Lower leg skin (tissue), 4 donors: ENCODE results near the gene AGPAT1. TPM values are rescaled to one million over a fixed set of nuclear protein-coding genes. Genes with fewer than 3 reads are reported as not detected.

Experiments
- DNase-seq, 2 donors: peaks; one replicate each; pipeline ENCODE4 v3.0.0-alpha.2; 2019; ENCODE audit warnings: low spot score in 2 of 2
- H3K4me3 ChIP-seq: fragments of 200-600 bp; sonication (generic); 2 replicates; pipeline ENCODE4 v1.5.1; 2017; ENCODE audit warnings: mild to moderate bottlenecking, low read depth; ENCODE audit not compliant: poor library complexity, severe bottlenecking
- CTCF ChIP-seq, 3 donors: fragments of 450-650 bp; IDR thresholded peaks; one replicate each; pipeline ENCODE4 v1.5.1; 2016; ENCODE audit warnings: antibody characterized with exemption in 3 of 3, mild to moderate bottlenecking in 3 of 3, moderate library complexity in 2 of 3
- POLR2A ChIP-seq, 2 donors: fragments of 450-650 bp; IDR thresholded peaks; one replicate each; pipeline ENCODE4 v1.6.1; 2016 to 2017; ENCODE audit warnings: antibody characterized with exemption in 2 of 2, mild to moderate bottlenecking in 1 of 2, moderate library complexity in 1 of 2
- WGBS, 2 donors: methylation state at CpG; one replicate each; pipeline ENCODE4 v1.1.5; 2018; 5-methylcytosine and 5-hydroxymethylcytosine counted together
- intact Hi-C: fragments of 100-400 bp; cut with DNase I; formaldehyde crosslinking; loops from one replicate; pipeline ENCODE4 v1.15.0; 2023; ENCODE audit warnings: low total_unique reads
- total RNA-seq, 4 donors: library from RNA; depleted of rRNA; stranded (reverse); fragments of >200 nt; gene quantifications; one replicate each; pipeline ENCODE4 v1.1.0, GENCODE V29; 2016

The AGPAT1 gene
- total RNA-seq, 4 donors from 2014 or later: 18.8 to 53.2 (median 28.0) TPM

- intact Hi-C loops: no loop called here
- DNase-seq: no peak
- no peak overlapping the region for H3K4me3 ChIP-seq
- 68 to 69% methylated on average over 42 to 52 of the region's 55 CpGs for WGBS, 2 donors
- no peak for TF ChIP-seq CTCF (IDR thresholded peaks at IDR 0.05)
- TF ChIP-seq POLR2A (IDR thresholded peaks at IDR 0.05): no peak
Measured at GRCh38 chr6:32149932-32150870, 25.7 kb downstream of the AGPAT1 start.

GRCh38 chr6:32149092-32149755, 26.7 kb downstream of the AGPAT1 start:
- TF ChIP-seq POLR2A (IDR thresholded peaks at IDR 0.05) (no peak), CTCF (IDR thresholded peaks at IDR 0.05) (no peak)
- no peak for DNase-seq
- no peak overlapping the region for H3K4me3 ChIP-seq
- WGBS, 2 donors: 59 to 61% methylated on average over 35 to 47 of the region's 47 CpGs
- intact Hi-C loops: no loop called here

- no peak for TF ChIP-seq POLR2A (IDR thresholded peaks at IDR 0.05)
- intact Hi-C loops: no loop called here
- H3K4me3 ChIP-seq: no peak overlapping the region
- 25 to 39% methylated on average over 39 of the region's 39 CpGs for WGBS, 2 donors
- DNase-seq: peak; percentile 79 to 94
Measured at GRCh38 chr6:32148289-32149091, 27.4 kb downstream of the AGPAT1 start.

GRCh38 chr6:32147401-32148132, 28.3 kb downstream of the AGPAT1 start:
- no peak for TF ChIP-seq POLR2A (IDR thresholded peaks at IDR 0.05)
- TF ChIP-seq CTCF (IDR thresholded peaks at IDR 0.05): no peak
- DNase-seq: no peak
- no peak overlapping the region for H3K4me3 ChIP-seq
- intact Hi-C loops: no loop called here
- WGBS, 2 donors: 94 to 96% methylated on average over 4 of the region's 4 CpGs

GRCh38 chr6:32146687-32147086, 29.2 kb downstream of the AGPAT1 start:
- WGBS, 2 donors: 55 to 61% methylated on average over 4 of the region's 4 CpGs
- DNase-seq: no peak
- H3K4me3 ChIP-seq: no peak overlapping the region
- TF ChIP-seq POLR2A (IDR thresholded peaks at IDR 0.05) (no peak), CTCF (IDR thresholded peaks at IDR 0.05) (no peak)
- intact Hi-C loops: no loop called here
